Stimulated activated CD4-positive, alpha-beta T cell treated with anti-CD3 and anti-CD28 coated beads, Interleukin-2, amount 100 ng/mL, for 4 hours (primary cell): ENCODE results near the gene SSU72.
"Not testable (repeated sequence)": the region's sequence is repeated elsewhere in the genome, so short reads cannot be mapped to it uniquely, and the experiment has no call there.

Experiments used
- DNase-seq: peaks from one replicate; pipeline ENCODE4 v3.0.0-alpha.2; 2020; ENCODE audit warnings: low read depth

Gene SSU72

GRCh38 chr1:1595341-1595740 lies 20.7 kb upstream of the SSU72 start:
- not testable (repeated sequence) for DNase-seq

GRCh38 chr1:1594602-1595260 lies 20.1 kb upstream of the SSU72 start:
- DNase-seq, result no peak

GRCh38 chr1:1593834-1594601 lies 19.4 kb upstream of the SSU72 start:
- no peak for DNase-seq

DNA sequence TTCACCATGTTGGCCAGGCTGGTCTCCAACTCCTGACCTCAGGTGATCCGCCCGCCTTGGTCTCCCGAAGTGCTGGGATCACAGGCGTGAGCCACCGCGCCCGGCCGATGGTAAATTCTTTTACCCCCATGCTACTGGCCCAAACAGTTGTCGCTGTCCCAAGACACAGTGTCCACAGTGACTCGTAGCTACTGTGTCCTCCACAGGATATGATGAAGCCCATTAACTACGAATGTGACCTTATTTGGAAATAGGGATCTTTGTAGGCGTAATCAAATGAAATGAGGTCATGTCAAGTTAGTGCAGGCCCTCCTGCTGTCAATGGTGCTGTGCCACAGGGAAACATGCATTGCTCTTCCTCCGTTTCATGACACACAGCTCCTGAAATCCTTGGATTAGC lies 16.8 kb upstream of the SSU72 start:
- DNase-seq, result no peak

DNA sequence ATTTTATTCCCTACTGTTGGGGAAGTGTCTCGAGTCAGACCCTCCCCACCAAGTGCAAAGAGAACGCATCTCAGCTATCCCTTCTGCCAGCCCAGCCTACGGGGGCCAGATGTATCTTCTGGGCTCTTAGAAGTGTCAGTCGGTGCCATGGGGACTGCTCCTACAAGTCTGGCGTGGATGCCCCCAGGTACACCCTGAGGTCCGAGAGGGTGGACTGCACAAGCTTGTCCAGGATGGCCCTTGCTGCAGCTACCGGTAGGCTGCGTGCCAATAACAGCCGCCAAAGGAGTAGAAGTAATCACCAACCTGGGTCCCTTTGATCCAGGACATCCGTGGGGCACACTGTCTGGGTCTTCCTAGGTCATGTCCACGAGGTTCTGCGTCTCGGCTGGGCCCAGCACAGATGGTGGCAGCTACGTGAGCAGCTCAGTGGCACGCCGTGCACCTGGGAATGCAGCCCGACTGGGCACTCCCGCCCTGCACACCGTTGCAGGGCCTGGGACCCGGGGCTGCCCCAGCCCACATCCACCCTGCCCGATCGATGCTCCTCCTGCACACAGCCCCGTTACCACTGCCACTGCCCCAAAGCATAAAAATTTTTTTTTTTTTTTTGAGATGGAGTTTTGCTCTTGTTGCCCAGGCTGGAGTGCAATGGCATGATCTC lies 8.8 kb upstream of the SSU72 start:
- DNase-seq, result no peak

GRCh38 chr1:1582585-1583346 lies 8.1 kb upstream of the SSU72 start:
- no peak for DNase-seq

DNA sequence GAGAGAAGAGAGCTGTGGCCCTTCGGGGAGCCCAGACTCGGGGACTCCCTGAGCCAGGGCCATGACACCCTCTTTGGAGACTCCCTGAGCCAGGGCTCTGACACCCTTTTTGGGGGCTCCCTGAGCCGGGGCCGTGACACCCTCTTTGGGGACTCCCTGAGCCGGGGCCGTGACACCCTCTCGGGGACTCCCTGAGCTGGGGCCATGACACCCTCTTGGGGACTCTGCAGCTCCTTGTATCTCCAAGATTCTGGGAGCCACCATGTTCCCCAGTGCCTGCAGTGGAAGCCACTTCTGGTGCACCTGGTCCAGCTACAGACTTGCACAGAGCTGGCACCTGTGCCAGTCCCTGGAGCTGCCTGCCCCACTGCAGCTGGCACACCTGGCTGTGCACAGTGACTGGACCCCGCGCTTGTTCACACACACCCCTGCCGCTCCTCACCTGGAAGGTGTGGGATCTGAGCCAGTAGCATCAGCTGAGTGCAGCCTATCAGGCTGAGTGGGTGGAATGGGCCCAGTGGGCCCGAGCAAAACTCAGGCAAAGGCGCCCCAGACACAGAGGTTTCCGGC lies 3.8 kb upstream of the SSU72 start:
- no peak for DNase-seq

DNA sequence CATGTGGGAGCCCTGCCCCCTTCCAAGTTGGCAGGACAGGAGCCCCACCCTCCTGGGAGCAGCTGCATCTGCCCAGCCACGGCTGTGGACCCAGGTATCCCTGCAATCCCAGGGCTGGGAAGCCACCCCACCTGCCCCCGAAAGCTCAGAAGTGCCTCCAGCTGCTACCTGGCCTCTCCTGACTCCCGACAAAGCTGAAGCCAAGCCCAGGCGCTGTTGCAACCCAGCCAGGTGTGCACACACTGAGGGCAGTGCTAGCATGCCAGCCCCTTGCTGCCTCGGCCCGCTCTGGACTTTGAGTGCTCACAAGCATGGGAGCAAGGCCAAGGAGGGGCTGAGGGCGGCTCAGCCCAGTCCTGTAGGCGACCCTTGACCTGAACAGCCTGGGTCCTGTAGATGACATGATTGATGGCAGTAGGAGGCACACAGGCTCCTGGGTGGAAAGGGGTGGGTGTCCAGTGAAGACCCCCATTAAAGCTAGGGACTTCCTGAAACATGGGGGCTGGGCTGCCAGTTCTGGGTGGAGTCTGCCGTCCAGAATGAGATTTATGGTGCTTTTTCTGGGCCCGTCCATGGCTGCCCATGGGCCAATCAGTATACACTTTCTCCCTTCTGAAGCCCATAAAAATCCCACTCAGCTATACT lies 2.8 kb upstream of the SSU72 start:
- no peak for DNase-seq

DNA sequence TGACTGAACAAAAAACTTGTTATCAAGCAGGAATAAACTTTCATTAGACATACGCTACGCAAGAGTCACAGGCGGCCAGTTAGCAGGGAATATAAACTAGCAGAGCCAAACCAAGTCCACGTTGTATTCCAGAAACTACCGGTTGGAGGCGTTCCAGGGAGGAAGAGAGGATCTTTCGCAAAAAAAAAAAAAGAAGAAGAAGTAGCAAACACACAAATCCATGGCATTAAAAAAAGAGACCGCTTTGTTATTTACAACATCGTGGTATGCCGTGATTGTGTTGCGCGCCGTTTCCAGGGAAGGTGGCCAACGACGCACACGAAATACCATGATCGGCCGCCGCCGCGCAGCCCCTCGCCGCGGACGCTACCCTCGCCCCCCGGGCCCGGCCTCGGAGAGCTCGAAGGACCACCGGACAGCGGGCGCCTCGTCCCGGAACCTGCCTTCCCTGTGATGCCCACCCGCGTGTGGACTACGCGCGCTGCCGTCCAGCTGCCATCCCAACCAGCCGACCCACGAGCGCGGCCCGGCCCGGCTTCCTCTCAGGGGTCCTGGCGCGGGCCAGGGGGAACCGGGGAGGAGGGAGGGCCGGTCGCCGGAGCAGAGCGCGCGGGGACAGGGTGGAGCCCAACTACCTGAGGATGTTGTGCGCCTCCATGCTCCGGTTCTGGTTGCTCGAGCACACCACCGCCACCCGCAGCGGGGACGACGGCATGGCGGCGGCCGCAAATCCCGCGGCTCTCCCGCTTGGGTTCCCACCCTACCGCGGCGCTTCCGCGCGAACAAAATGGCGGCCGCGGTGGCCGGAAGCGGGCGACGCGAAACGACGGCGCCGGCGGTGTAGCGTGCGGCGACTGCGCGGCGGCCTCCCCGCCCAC lies 581 bp downstream of the SSU72 start:
- no peak for DNase-seq

GRCh38 chr1:1569341-1569740 lies 5.3 kb downstream of the SSU72 start:
- DNase-seq, result no peak

DNA sequence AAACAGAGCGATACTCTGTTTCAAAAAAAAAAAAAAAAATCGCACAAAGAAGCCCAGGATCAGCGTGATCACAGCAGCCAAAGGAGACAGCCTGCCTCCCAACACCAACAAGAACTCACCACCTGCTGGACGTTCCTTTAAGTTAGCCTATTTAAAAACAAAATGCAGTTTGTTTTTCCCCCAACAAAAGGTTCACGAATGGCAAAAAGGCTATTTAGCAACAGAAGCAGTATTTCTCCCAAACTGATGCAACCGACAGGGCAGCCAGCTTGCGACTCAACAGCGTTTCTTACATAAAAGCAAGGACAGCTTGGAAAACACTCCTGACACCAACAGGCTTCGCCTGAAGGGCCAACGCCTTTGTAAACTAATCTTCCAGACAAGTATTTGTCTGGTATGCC lies 6.8 kb downstream of the SSU72 start:
- no peak for DNase-seq

- DNase-seq, result no peak
Measured at GRCh38 chr1:1567152-1567875, 7.3 kb downstream of the SSU72 start.

DNA sequence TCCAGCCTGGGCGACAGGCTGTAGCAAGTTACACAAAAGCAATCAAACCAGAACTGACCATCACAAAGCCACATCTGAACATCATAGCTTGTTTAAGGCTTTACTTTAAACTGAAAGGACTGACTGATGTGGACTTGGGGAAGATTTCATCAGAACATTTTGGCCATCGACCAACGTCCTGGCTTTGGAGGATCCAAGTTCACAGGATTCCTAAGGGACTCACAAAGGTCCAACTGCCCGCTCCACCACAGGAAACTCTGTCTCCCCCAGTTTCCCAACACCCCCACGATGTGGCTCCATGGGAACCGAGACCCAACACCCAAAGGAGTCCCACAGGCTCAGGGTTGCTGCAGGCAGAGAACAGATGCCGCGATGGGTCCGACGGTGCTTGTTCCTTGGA lies 9.3 kb downstream of the SSU72 start:
- no peak for DNase-seq

DNA sequence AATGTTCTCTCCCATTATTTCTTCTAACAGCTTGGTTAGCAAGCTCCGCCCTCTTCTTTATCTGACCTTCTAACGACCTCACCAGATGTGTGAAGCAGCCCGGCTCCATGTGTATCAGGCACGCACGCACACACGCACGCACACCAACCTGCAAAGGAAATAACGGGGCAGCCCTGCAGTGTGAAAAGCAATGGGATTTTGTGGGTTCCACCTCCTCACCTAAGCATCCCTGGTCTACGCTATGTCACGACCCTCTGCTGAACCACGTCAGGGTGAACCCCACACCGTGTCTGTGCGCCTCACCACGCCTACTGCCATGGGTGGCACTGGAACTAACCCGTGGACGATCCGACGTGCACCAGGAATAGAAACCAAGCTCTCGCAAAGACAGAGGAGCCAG lies 10.4 kb downstream of the SSU72 start:
- DNase-seq, result no peak

- DNase-seq, result no peak
Measured at GRCh38 chr1:1563688-1564087, 11.0 kb downstream of the SSU72 start.

- no peak for DNase-seq
Measured at GRCh38 chr1:1562556-1563195, 12.0 kb downstream of the SSU72 start.

DNA sequence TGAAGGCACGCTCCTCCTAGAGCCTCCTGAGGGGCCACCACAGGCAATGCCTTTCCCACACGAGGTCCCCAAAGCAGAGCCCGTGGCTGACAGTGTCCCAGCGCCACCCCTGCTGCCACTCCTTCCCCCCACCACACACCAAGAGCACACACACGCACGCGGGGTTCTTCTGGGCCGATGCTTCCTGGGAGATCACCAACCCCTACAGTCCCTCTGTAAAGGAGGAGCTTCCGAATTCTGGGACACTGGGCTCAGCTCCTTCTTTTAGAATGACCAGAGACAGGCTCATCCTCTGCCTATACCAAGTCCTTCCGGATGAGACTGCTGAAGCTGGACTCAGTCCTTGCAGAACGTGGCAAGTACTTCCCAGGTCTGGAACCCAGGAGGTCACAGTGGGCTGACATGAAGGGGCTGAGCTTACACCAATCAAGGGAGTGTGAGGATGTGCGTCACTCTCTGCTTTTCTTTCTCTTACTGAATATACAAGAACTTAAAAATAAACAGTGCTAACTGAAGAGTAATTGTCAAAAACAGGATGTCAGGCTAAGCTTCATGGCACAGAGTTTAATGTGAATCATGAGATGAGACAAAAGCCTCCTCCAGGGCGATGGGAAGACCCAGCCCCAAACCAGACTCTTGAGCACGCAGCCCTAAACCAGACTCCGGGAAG lies 12.7 kb downstream of the SSU72 start:
- DNase-seq, result no peak

- DNase-seq, result no peak
Measured at GRCh38 chr1:1560178-1560577, 14.5 kb downstream of the SSU72 start.

- no peak for DNase-seq
Measured at GRCh38 chr1:1559066-1559465, 15.6 kb downstream of the SSU72 start.
